GM18526 (cell line): ENCODE data around the gene LTA4H.

ENCODE experiments used
- POLR2A ChIP-seq: IDR thresholded peaks from 3 replicates; pipeline ENCODE4 v1.6.1; 2011; ENCODE audit not compliant: insufficient read length; ENCODE audit errors: extremely low read depth

The LTA4H gene

DNA sequence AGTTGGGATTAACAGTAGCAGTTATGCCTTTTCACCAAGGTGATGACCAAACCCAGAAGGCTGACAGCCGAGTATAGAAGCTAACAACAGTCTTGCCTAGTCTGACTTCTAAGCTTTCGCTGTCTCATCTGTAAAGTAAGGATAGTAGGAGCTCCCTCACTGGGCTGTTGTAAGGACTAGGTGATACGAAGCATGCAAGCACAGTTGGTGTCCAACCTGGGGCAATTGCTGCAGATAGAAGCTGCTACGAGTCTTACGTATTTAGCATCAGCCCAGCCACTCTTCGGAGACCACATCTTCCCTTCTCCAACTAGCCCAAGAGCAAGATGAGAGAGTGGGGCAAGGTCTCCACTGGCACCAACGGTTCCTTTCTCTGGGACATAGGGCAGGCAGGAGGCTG lies 45.3 kb downstream of the LTA4H start:
- TF ChIP-seq POLR2A = no peak

DNA sequence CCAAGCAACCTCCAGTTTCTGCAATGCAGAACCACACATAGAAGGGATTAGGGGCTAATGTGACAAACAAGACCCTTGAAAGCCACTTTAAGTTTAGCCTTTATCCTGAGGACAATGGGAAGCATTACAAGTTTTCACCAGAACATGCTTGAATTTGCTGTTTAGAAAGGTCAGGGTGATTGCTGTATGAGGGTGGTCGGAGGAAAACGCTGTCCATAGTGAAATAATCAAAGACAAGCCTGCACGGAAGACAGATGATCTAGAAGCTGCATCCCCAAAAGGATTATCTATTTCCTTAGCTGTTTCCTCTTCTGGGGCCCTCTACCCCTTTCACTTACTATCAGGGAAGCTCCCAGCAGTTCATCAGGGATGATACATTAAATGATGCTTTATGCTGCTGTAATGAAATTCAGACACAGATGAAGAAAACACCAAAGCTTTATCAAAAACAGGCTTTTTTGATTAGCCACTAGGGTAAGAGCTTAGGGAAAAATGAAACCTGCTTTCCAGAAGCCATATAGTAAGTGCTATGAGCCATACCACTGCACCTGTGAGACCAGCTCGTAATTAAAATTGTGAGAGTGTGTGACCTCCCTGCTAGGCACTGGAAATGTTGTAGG lies 45.8 kb downstream of the LTA4H start:
- TF ChIP-seq POLR2A = no peak

DNA sequence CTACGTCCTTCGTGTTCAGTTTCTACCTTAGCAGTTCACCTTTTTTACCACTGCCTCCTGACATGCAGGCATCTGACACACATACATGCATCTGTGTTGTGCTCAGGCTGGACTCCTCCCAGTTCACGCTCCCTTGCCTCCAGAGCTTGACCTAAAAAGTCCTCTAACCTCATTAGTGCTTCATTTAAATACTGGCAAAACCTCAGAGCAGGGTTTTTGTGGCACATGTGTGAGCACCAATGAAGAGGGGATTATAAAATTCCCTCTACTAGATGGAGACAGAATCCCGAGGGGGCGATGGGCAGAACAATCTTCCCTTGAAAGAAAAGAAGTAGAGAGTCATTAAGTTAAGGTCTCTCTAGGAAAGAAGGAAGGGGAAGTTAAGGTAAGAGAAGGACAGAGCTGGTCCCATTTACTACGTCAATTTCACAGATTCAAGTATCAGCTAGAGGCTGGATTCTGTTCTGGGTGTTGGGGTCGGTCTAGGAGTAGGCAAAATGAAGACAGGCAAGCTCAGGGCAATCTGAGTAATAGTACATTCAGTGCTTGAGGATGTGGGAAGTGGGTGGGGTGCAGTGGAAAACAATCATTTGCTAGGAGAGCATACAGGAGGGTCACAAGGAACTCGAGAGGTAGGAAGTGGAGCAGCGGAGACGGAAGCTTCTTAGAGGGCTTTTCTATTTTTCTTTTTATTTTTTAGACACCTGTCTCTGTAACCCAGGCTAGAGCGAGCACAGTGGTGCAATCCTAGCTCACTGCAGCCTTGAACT lies 46.7 kb downstream of the LTA4H start:
- TF ChIP-seq POLR2A = no peak

DNA sequence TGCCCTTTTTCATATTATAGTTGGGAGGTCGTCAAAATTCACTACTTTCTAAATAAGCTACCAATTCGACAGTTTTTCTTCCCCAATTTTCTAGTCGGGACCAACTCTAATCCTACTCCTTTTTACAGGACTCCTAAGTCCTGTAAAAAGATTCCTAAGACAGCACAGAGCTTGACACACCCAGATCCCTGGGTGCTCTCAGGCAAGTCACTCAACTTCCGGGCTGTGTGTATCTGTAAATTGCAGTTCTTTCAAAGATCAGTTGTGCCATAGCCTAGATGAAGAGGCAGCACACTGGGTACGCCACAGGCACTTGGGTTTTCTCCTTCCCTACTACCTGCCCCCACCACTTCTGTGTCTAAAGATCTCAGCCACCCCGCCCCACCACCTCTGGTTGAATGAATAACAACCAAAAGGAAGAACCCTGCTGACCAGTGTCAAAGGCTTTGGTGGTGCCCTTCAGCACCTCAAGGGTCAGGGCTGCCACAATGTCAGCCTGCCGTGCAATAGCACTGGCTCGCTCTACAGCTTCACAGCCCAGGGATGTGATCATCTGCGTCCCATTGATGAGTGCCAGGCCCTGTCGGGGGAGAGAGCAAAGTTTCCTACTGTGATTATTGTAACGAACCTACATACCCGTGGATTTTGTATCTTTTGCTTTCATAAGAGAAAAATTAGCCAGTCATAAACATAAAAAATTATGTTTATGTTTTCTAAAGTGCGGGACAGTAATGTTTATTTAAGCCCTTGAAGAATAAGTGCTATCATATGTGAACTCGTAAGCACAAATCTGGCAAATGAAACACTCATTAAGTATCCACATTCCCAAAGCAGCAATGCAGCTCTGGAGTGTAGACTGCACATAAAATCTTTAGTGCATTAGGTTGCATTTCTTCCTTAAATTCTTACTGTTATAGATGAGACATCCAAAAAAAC lies 48.5 kb downstream of the LTA4H start:
- no peak for TF ChIP-seq POLR2A

DNA sequence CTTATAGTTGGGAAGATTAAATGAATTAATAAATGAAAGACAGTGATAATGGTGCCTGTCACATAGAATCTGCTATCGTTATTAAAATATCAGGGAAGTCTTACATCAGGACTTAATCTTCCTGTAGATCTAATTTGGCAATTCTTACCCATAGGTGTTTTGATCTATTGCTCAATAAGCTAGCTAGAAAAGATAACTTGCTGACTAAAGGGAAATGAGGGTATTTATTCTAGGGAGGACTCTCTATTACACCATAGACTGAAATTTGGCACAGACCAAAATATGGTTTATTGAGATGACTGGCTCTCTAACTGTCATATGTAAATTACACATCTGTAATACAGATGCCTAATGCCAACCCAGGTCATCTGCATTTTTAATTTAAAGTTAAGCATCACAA lies 50.7 kb downstream of the LTA4H start:
- no peak for TF ChIP-seq POLR2A

DNA sequence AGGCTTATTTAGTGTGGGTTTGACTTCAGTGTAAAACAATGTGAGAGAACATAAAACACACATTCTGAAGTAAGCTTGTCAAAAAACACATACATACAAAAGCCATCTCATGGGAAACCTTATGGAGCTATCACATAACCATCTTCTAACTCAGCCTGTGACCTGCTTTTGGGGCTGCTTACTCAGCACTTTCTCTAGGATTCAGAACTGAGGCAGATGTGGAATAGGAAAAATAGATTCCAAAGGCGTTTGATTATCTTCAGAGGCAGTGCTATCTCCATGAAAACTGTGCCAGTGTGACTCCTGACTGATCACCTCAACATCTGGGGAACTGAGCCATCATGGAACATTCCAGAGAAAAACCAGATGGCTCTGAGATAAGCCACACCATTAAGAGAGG lies 52.8 kb downstream of the LTA4H start:
- TF ChIP-seq POLR2A = no peak

DNA sequence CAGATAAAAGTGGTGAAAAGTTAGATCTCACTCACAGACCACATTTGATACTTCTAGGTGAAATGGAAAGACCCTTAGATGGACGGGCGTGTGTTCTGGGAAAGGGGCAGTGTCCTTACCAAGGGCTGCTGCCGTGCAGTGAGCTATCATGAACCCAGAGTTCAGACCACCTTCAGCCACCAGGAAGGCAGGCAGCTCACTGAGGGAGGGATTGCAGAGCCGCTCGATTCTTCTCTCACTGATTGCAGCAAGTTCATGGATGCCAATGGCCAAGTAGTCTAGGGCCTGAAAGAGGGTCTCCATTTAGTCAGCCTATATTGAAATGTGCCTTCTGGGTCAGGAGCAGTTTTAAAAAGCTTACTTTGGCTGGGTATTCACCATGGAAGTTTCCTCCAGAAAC lies 55.0 kb downstream of the LTA4H start:
- TF ChIP-seq POLR2A = no peak

DNA sequence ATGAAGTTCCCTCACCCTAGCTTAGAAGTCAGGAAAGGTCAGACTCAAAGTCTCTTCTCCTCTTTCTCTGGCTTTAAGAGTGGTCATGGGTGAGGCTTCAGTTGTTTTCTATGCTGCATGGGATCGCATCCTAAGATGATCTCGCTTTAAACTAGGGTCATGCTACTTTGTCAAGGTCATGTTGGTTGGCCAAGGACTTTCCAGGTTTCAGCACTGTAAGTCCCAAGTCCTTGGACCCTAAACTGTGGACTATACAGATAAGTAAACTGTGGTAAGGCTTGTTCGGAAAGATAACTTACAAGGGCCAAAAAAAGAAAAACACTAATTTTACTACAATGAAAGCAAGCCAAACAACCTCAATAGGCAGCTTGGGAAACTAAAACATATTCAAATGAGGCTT lies 56.6 kb downstream of the LTA4H start:
- TF ChIP-seq POLR2A = no peak

DNA sequence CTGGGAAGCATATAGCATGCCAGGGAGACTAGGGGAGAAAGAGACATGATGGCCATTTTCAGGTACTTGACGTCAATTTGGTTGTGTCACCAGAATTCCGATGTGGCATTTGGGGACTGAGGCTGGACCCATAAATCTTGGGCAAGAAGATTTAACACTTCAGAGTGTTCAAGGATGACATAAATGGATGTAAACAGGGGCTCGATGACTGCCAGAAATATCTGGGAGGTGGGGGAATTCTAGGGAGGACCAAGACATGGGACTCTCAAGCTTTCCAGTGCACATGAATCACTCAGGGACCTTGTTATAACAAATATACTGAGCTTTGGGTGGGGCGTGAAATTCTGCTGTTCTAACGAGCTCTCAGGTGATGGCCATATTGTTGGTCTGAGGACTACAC lies 57.0 kb downstream of the LTA4H start:
- no peak for TF ChIP-seq POLR2A

DNA sequence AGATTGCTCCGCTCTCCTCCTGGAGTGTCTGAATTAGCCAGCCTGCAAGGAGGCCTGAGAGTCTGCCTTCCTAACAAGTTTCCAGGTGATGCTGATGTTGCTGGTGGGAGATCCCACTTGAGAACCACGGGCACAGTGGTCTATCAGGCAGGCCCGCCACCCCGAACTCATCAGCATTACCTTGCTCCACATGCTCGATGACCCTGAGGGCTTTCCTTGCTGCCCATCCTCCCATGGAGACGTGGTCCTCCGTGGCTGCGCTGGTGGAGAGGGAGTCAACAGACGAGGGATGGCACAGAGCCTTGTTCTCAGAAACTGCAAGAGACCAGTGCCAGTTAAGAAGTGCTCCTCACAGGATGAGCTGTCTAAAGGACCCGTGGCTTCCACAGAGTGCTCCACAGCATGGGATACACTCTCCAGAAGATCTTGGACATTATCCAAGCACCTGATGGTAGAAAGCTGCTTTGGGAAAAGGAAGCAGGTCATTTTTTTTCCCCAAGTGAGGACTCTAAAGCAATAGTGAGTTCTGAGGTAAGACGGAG lies 57.6 kb downstream of the LTA4H start:
- no peak for TF ChIP-seq POLR2A

DNA sequence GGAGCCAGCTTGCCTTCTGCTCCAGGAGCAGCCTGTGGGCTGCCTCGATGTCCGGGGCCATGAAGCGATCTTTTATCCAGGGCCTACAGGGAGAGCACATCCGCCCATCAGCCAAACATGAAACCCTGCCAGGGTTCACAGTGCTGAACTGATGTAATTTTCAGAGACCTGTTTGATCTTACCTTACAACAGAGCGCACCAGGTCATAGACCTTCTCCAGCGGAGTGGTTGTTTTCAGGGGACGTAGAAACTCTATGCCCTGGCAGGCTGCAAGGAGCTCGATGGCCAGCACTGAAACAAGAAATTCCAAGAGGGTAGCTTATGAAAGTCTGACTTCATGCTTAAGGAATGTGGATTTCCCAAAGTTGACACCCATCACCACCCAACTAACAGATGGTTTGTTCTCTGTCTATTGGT lies 59.0 kb downstream of the LTA4H start:
- TF ChIP-seq POLR2A = no peak

DNA sequence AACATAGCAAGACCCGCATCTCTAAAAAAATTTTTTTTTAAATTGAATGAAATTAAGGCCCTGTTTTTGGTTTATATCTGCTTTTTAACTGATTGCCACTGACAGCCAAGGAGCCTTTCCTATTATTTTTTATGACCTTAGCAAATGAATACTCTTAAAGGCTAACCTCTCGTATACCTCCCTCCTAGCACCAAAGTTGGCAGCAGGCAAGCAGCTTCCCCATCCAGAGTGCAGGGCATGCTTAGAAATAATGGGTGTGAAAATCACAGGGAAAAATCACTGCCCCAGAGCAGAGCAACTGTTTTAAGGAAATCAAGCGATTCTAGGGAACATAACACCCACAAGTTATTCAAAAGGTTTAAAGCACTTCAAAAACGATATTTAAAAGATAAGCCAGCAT lies 59.9 kb downstream of the LTA4H start:
- TF ChIP-seq POLR2A = no peak

DNA sequence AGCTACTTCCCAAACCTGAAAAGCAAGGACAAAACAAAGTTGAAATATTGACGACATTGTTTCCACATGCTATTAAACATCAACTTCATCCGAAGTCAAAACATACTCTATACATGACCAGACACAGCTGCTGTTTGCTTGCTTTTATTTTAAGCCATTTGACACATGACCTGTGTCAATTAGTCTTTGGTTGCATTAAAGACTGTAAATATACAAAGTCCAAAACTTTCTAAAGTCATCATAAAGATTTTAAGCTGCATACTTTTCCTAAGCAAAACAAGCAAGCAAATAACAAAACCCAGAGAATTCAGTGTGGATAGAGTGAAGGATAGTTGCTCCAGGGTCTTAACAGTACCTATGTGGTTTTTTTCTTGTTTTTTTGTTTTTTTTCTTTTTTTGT lies 61.0 kb downstream of the LTA4H start:
- no peak for TF ChIP-seq POLR2A

DNA sequence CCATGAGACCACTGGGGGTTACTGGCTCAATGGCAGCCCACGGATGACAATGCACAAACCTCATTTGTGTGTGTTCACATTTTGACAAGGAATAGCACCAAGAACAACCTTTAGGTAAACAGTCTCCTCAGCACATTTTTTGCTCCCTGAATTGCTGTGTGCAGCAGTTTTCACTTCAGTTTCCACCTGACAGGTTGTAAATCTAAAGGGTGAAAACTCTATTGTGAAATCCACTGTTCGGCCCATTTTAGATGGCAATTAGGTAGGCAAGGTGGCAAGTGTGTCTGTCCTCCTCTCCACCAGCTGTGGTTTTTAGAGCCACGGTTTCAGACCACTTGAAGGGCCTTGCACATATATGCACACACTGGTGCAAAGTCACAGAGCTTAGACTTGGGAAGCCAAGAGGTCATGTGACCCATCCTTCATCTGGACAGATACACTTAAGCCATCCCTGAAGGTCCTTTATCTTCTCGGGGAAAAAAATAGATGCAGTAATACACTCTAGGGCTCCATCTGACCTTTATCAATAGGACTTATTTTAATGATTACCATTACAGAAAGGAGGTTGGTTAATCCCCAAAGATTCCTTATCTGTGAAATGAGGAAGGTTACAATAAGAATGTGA lies 62.4 kb downstream of the LTA4H start:
- no peak for TF ChIP-seq POLR2A

DNA sequence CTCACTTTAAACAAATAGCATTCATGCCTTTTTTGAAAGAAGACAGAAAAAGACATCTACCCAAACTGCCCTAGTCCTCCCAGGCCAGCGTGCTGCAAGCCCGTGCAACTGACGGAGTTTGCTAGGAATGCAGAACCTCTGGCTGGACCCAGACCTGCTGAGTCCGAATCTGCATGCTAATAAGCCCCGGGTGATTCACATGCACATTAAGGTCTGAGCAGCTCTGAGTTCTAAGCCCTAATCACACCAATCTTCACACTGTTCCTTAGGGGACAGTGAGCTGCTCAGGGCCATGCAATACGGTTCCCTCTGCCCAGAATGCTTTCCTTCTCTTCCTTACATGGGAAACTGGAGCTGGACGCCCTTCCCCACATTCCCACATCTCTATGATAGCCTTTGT lies 64.5 kb downstream of the LTA4H start:
- TF ChIP-seq POLR2A = no peak

DNA sequence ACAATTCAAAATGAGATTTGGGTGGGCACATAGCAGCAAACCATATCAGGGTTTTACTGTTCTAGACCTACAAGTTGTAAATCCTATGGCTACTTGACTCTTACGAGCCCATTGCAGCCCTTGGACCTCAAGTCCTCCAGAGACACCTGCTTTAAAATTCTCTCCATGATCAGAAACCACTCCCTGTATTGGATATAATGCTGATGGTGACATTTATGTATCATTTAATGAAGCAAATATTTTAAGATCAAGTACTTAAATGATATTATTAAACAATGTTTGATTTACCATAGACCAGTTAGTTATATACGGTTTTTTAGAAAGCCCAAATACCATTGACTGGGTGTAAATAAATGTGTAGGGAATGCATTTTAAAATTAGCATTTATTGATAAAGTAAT lies 68.1 kb downstream of the LTA4H start:
- TF ChIP-seq POLR2A = no peak
